OCI-LY7 (cell line): Measurements from ENCODE around the gene UMAD1. TPM values are rescaled to one million over a fixed set of nuclear protein-coding genes. Genes with fewer than 3 reads are reported as not detected.

Experiments
- BruUV-seq: library from RNA; stranded (reverse); fragments of 400-500 nt; replicated peaks from 2 replicates; lab custom pipeline; 2021; lab: Mats Ljungman, UMichigan
- CTCF ChIA-PET: fragments of 300-600 bp; sonication (Branson Sonifier 250); formaldehyde crosslinking; loops from one replicate; lab custom pipeline; 2022; ENCODE audit warnings: antibody characterized with exemption; ENCODE audit not compliant: unreplicated experiment; lab: Charles Lee
- POLR2A ChIA-PET: fragments of 300-600 bp; sonication (Branson Sonifier 250); formaldehyde crosslinking; loops from one replicate; lab custom pipeline; 2022; ENCODE audit warnings: antibody characterized with exemption; lab: Charles Lee
- DNase-seq: peaks from one replicate; pipeline ENCODE4 v3.0.0-alpha.2; 2015; ENCODE audit warnings: low spot score
- H2AFZ ChIP-seq: fragments of 200-600 bp; sonication (generic), shearing (Covaris generic); 2 replicates; pipeline ENCODE4 v1.6.1; 2014; ENCODE audit warnings: mild to moderate bottlenecking, antibody characterized with exemption, low read length, moderate library complexity
- H3K27ac ChIP-seq: fragments of 200-600 bp; sonication (generic); 2 replicates; pipeline ENCODE4 v1.5.1; 2014; ENCODE audit warnings: mixed run types, low read depth, mild to moderate bottlenecking, moderate library complexity, low read length, inconsistent platforms; ENCODE audit not compliant: poor library complexity, severe bottlenecking
- H3K36me3 ChIP-seq: fragments of 200-600 bp; sonication (generic); 2 replicates; pipeline ENCODE4 v1.6.1; 2014; ENCODE audit warnings: mild to moderate bottlenecking, antibody characterized with exemption, low read length, moderate library complexity, mixed read lengths; ENCODE audit not compliant: insufficient read depth
- H3K4me1 ChIP-seq: fragments of 200-600 bp; sonication (generic); 2 replicates; pipeline ENCODE4 v1.5.1; 2014; ENCODE audit warnings: mild to moderate bottlenecking, low read length; ENCODE audit not compliant: insufficient read depth, poor library complexity, severe bottlenecking
- H3K4me2 ChIP-seq: fragments of 200-600 bp; sonication (generic); 2 replicates; pipeline ENCODE4 v1.6.1; 2014; ENCODE audit warnings: mild to moderate bottlenecking, low read length
- H3K4me3 ChIP-seq: fragments of 200-600 bp; sonication (generic); 2 replicates; pipeline ENCODE4 v1.5.1; 2014; ENCODE audit warnings: mild to moderate bottlenecking, low read depth, low read length; ENCODE audit not compliant: poor library complexity, severe bottlenecking
- H3K79me2 ChIP-seq: fragments of 200-600 bp; sonication (generic); 2 replicates; pipeline ENCODE4 v1.6.1; 2016; ENCODE audit warnings: low read depth, mild to moderate bottlenecking, low read length, moderate library complexity, mixed read lengths; ENCODE audit not compliant: insufficient read depth
- H3K9me2 ChIP-seq: fragments of 200-600 bp; sonication (generic); 2 replicates; pipeline ENCODE4 v1.6.1; 2016; ENCODE audit warnings: mild to moderate bottlenecking, low read length, mixed read lengths; ENCODE audit not compliant: insufficient read depth
- H3K9me3 ChIP-seq: fragments of 200-600 bp; sonication (generic); 2 replicates; pipeline ENCODE4 v1.6.1; 2014; ENCODE audit warnings: mild to moderate bottlenecking, mixed run types, low read length, mixed read lengths
- H4K20me1 ChIP-seq: fragments of 200-600 bp; sonication (generic); 2 replicates; pipeline ENCODE4 v1.6.1; 2014; ENCODE audit warnings: mild to moderate bottlenecking, antibody characterized with exemption, low read length, moderate library complexity, mixed read lengths; ENCODE audit not compliant: insufficient read depth
- CTCF ChIP-seq: fragments of 200-600 bp; sonication (generic); conservative IDR thresholded peaks from 2 replicates; pipeline ENCODE4 v1.5.1; 2014; ENCODE audit warnings: mild to moderate bottlenecking, antibody characterized with exemption, low read length, moderate library complexity, mixed read lengths
- EZH2phosphoT487 ChIP-seq: fragments of 200-600 bp; sonication (generic); IDR thresholded peaks from 2 replicates; pipeline ENCODE4 v1.6.1; 2018; ENCODE audit warnings: low read depth, borderline replicate concordance, mild to moderate bottlenecking, mixed run types, antibody characterized with exemption, low read length, moderate library complexity, mixed read lengths
- intact Hi-C: fragments of 100-400 bp; cut with micrococcal nuclease; formaldehyde crosslinking; loops from one replicate; pipeline ENCODE4 v1.10.0; 2022; ENCODE audit not compliant: unreplicated experiment
- total RNA-seq, 2 experiments: library from RNA; depleted of rRNA in 1 of 2; stranded (reverse); fragments of >200 nt in 1 of 2; shearing (Covaris generic) in 1 of 2; gene quantifications; 2 replicates each; pipeline ENCODE4 v1.2.3, GENCODE V29; 2014 to 2022

The UMAD1 gene
- total RNA-seq, 2 experiments from 2014 or later = 8.7 to 15.2 TPM

- Histone ChIP-seq H2AFZ (peak within 1 kb of the TSS; percentile 19; the same call in 1 of the 2 replicates), H3K36me3 (no peaks in the 10 kb centered on the region), H4K20me1 (no peaks in the 10 kb centered on the region), H3K9me2 (no peaks in the 10 kb centered on the region), H3K27ac (no peak within 1 kb of the TSS), H3K4me2 (no peak within 1 kb of the TSS), H3K9me3 (0 out of 2 replicates have a peak, but pooled peaks cover 3% of the 10 kb centered on the region), H3K79me2 (no peaks in the 10 kb centered on the region), H3K4me3 (no peak within 1 kb of the TSS), H3K4me1 (peaks cover 8% of the 10 kb centered on the region)
- DNase-seq = no peak
- POLR2A ChIA-PET = interaction anchor here (0.7 to 3.8 kb wide), 10 partner anchors 8 to 1952 kb away, joined by 3 to 11 read pairs (median 3); no protein-coding TSS in a partner anchor
- intact Hi-C loops = no loop called here
- BruUV-seq = no TSS peak
- no peak for TF ChIP-seq EZH2phosphoT487
- TF ChIP-seq CTCF = no peak
- CTCF ChIA-PET = no interaction called here
These were observed 77.9 kb downstream of the UMAD1 start, which contains the start of gene RPA3 for GRCh38 chr7:7718492-7718891. Gene RPA3 (minus strand): TSS chr7:7718607. CDS start chr7:7640418, 78,189 bp downstream.

- Histone ChIP-seq H3K4me3 (no peak overlapping the region), H3K4me2 (no peak overlapping the region), H3K9me2 (no peaks in the 10 kb centered on the region), H3K27ac (no peak overlapping the region), H3K36me3 (no peaks in the 10 kb centered on the region), H4K20me1 (no peaks in the 10 kb centered on the region), H3K79me2 (no peaks in the 10 kb centered on the region), H3K9me3 (0 out of 2 replicates have a peak, but pooled peaks cover 3% of the 10 kb centered on the region), H2AFZ (peak overlapping the region; percentile 19; the same call in 1 of the 2 replicates), H3K4me1 (peaks cover 8% of the 10 kb centered on the region)
- TF ChIP-seq EZH2phosphoT487 (no peak), CTCF (no peak)
- intact Hi-C loops = no loop called here
- ChIA-PET POLR2A (interaction anchor here (0.6 to 3.8 kb wide), 12 partner anchors 9 to 251 kb away, joined by 3 to 11 read pairs (median 3); no protein-coding TSS in a partner anchor), CTCF (no interaction called here)
- BruUV-seq = no TSS peak
- DNase-seq = peak; percentile 61
These were observed 78.7 kb downstream of the UMAD1 start for GRCh38 chr7:7719236-7719635.

- Histone ChIP-seq H3K79me2 (no peaks in the 10 kb centered on the region), H3K27ac (no peak overlapping the region), H4K20me1 (no peaks in the 10 kb centered on the region), H3K4me3 (no peak overlapping the region), H3K4me1 (peaks cover 8% of the 10 kb centered on the region), H3K4me2 (no peak overlapping the region), H3K36me3 (no peaks in the 10 kb centered on the region), H3K9me3 (0 out of 2 replicates have a peak, but pooled peaks cover 3% of the 10 kb centered on the region), H3K9me2 (no peaks in the 10 kb centered on the region), H2AFZ (no peak overlapping the region)
- ChIA-PET POLR2A (interaction anchor here (0.6 to 3.8 kb wide), 11 partner anchors 10 to 1252 kb away, joined by 3 to 11 read pairs (median 3); no protein-coding TSS in a partner anchor), CTCF (no interaction called here)
- intact Hi-C loops = no loop called here
- no peak for DNase-seq
- TF ChIP-seq EZH2phosphoT487 (no peak), CTCF (no peak)
- no TSS peak for BruUV-seq
These were observed 79.6 kb downstream of the UMAD1 start for GRCh38 chr7:7720193-7720592.
